Esophagus muscularis mucosa (tissue), 3 donors: ENCODE measurements around the gene ZFHX2.
"Not testable (repeated sequence)": the region's sequence is repeated elsewhere in the genome, so short reads cannot be mapped to it uniquely, and the experiment has no call there.

ENCODE experiments used
- POLR2A ChIP-seq: fragments of 450-650 bp; IDR thresholded peaks from one replicate; pipeline ENCODE4 v1.6.1; 2017; ENCODE audit warnings: antibody characterized with exemption, moderate library complexity, mild to moderate bottlenecking, low read depth
- TF ChIP-seq, protein P1 (sequence below), 3 experiments: fragments of 200-600 bp in 2 of 3; fragments of 450-650 bp in 1 of 3; sonication (generic) in 2 of 3; IDR thresholded peaks; one replicate each; pipeline ENCODE4 v1.5.1; 2017 to 2019; ENCODE audit warnings: antibody characterized with exemption in 3 of 3, mild to moderate bottlenecking in 2 of 3, moderate library complexity in 1 of 3

DNA sequence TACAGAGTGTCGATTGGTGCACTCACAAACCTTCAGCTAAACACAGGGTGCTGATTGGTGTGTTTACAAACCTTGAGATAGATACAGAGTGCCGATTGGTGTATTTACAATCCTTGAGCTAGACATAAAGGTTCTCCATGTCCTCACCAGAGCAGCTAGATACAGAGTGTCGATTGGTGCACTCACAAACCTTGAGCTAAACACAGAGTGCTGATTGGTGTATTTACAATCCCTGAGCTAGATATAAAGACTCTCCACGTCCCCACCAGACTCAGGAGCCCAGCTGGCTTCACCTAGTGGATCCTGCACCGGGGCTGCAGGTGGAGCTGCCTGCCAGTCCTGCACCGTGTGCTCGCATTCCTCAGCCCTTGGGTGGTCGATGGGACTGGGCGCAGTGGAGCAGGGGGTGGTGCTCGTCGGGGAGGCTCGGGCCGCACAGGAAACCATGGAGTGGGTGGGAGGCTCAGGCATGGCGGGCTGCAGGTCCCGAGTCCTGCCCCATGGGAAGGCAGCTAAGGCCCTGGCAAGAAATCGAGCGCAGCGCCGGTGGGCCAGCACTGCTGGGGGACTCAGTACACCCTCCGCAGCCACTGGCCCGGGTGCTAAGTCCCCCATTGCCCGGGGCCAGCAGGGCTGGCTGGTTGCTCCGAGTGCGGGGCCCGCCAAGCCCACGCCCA, 33.1 kb upstream of the ZFHX2 start:
- TF ChIP-seq, protein P1, sequence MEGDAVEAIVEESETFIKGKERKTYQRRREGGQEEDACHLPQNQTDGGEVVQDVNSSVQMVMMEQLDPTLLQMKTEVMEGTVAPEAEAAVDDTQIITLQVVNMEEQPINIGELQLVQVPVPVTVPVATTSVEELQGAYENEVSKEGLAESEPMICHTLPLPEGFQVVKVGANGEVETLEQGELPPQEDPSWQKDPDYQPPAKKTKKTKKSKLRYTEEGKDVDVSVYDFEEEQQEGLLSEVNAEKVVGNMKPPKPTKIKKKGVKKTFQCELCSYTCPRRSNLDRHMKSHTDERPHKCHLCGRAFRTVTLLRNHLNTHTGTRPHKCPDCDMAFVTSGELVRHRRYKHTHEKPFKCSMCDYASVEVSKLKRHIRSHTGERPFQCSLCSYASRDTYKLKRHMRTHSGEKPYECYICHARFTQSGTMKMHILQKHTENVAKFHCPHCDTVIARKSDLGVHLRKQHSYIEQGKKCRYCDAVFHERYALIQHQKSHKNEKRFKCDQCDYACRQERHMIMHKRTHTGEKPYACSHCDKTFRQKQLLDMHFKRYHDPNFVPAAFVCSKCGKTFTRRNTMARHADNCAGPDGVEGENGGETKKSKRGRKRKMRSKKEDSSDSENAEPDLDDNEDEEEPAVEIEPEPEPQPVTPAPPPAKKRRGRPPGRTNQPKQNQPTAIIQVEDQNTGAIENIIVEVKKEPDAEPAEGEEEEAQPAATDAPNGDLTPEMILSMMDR (IDR thresholded peaks at IDR 0.05) = not testable (repeated sequence)
- TF ChIP-seq POLR2A = not testable (repeated sequence)
